GM19043 (cell line): ENCODE results near the gene ZNF438.
"Not testable (repeated sequence)": the region's sequence is repeated elsewhere in the genome, so short reads cannot be mapped to it uniquely, and the experiment has no call there.

Experiments used
- ATAC-seq: cut with Tn5 transposase; IDR thresholded peaks from one replicate; pipeline ENCODE4 v1.9.1; 2021; ENCODE audit warnings: low read depth; ENCODE audit not compliant: unreplicated experiment

Gene ZNF438

DNA sequence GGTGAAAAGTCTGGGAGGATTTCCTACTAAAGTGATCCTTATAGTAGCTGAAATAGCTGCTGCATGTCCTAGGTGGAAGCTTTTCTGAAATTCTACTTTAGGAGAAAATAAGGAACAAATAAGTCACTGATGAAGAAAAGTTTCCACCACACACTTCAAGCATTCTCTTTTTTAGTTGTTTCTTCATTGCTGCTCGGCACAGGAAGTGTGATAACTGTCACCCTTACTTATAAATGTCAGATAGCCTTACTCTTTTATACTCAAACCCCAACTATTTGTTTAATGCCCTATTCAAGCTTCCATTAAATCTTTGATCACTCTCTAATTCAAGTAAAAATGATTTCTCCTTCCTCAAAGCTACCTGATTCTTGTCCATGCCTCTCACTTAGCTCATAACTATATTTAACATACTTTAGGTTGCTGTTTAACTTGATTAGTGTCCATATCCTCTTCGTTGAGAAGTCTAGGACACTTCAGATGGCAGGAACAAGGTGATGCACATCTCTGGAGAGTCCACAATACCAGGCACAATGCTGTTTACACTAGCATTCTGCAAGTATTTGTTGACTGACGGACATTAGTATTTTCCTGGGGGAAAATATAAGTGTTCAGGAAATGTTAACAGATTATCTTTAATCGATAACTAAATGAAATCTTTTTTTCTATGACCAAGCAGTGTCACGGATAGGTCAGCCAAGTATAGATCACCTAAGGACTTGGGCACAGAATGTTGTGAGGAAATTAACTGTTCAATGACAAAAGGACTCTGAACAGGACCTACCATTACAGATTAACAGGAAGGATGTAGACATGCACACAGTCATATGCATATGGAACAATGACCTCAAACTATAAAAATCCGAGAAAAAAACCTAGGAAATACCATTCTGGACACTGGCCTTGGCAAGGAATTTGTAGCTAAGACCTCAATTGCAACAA, 67.4 kb downstream of the ZNF438 start:
- no peak for ATAC-seq

DNA sequence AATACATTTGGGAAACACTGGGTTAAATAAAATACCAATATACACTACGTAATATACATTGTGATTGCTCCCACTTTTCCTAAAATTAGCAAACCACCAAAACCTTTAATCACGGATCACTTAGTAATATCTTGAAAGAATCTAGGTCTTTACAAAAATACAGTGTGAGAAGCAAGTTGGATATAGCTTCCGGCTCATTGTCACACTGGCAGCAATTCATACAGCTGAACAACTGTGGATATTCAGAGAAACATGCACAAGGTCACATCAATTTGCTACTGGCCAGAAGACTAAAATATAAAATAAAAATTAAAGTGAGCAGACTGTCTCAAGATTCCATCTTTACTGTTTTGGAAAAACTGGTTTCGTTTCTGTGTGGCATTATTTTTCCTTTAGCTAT, 69.1 kb downstream of the ZNF438 start:
- ATAC-seq, result no peak

DNA sequence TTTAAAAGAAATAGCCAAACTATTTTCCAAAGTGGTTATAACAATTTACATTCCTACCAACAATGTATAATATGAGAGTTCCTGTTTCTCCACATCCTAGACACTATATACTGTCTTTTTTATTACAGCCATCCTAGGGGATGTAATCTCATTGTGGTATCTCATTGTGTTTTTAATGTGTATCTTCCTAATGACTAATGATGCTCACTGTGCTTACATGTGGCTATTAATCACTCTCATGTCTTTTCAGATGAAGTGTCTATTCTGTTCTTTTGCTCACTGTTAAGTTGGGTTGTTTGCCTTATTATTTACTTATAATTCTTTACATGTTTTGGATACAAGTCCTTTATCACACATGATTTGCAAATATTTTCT, 71.8 kb downstream of the ZNF438 start:
- no peak for ATAC-seq

DNA sequence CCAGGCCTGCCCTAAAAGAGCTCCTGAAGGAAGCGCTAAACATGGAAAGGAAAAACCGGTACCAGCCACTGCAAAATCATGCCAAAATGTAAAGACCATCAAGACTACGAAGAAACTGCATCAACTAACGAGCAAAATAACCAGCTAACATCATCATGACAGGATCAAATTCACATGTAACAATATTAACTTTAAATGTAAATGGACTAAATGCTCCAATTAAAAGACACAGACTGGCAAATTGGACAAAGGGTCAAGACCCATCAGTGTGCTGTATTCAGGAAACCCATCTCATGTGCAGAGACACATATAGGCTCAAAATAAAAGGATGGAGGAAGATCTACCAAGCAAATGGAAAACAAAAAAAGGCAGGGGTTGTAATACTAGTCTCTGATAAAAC, 82.4 kb downstream of the ZNF438 start:
- not testable (repeated sequence) for ATAC-seq

DNA sequence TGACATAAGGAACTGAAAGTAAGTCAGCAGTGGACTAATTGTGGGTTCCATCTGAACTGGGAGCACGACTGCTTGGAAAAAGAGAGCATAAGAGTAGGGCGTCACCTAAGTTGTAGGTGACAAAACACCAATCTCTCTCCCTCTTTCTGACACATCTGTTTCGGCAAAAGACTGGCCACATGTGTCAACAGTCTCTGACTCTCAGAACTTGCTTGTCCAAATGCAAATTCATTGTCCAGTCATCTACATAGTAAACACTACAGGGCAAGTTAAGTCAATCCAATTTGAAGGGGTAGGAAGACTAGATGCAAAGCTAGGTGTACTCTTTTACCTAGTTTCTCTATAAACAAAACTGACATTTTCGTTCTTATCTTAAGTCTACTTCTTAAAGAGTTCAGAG, 87.7 kb downstream of the ZNF438 start:
- no peak for ATAC-seq

DNA sequence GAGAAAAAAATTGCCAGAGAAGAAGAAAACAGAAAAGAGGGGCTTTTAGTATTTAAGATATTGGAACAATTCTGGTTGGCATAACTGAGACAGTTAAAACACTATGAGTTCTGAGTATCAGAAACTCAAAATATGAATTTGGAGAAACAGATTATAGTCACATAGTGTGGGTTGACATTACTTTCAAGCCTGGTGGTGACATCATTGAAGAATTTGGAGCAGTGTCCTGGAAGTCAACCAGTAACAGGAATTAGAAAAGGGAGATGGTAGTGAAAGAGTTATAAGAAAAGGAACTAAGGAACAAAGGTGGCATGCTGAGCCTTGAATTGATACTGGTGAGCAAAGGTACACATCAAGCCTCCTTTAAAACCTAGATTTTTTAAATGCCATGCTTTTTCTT, 88.2 kb downstream of the ZNF438 start:
- ATAC-seq, result no peak

DNA sequence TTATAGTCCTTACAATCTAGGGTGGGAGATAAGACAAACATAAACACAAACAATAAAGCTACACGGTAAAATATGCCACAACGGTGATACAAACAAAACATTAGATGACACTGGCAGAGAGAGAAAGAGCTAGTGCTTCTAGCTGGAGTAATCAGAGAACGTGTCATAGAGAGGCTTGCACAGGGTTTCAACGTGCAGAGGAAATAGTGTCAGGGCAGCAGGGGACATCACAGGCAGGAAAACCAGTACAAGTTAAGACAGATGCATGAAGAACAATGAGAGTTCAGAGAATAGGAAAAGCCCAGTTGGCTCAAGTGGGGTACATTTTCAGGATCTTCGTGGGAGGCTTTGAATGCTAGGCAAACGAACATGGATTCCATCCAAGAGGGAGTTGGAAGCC, 91.4 kb downstream of the ZNF438 start:
- ATAC-seq, result no peak

DNA sequence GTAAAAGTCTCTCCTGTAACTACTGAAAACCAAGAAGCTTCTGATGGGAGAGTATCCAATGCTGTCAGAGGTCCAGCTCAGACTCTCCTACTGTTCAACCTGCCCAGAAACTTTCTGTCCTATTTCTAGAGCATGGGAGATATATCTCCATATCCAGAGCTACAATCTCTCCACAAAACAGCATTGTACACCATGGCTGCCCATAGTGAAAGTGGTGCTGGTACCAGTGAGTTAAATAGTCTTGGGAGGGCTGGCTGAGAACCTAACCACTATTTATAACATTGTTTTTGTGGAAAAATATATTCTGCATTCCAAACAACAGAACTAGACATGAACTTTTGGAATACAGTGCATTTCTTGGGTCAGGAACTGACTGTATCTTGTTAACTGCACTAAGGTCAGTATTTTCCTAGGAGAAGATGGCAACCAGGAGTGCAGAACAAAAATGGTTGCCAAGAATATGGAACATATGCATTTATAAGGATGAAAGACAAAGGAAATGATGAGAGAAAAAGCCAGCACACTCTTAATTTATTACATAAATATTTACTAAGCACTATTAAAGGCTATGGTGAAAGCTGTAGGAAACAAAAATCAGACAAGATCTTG, 91.9 kb downstream of the ZNF438 start:
- ATAC-seq, result no peak

DNA sequence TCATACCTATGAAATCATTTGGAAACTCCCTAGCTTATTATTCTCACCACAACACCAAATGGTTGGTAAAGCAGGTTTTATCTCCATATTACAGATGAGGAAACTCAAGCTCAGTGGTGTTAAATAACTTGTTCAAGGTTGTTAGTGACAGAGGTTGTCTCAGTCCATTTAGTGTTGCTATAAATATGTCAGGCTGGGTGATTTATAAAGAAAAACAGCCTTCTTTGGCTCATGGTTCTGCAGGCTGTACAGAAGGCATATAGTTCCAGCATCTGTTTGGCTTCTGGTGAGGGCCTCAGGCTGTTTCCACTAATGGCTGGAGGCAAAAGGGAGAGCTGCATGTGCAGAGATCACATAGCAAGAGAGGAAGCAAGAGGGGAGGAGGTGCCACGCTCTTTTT, 96.6 kb downstream of the ZNF438 start:
- ATAC-seq, result no peak

DNA sequence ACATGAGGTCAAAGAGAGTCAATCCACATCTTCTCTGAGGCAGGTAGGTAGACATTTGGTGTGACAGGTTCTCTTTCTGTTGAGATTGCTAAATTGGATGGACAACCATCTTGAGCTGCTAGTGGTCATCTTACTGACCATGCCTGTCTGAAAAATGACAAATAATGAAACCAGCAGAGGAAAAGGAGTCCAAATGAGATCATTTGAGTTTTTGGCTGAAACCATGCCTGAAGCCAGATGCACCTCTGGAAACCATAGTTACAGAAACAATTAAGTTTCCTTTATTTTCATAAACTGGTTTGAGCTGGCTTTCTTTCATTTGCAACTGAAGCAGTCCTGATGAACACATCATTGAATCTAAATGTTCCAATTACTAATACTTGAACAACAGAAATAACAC, 100.6 kb downstream of the ZNF438 start:
- no peak for ATAC-seq

DNA sequence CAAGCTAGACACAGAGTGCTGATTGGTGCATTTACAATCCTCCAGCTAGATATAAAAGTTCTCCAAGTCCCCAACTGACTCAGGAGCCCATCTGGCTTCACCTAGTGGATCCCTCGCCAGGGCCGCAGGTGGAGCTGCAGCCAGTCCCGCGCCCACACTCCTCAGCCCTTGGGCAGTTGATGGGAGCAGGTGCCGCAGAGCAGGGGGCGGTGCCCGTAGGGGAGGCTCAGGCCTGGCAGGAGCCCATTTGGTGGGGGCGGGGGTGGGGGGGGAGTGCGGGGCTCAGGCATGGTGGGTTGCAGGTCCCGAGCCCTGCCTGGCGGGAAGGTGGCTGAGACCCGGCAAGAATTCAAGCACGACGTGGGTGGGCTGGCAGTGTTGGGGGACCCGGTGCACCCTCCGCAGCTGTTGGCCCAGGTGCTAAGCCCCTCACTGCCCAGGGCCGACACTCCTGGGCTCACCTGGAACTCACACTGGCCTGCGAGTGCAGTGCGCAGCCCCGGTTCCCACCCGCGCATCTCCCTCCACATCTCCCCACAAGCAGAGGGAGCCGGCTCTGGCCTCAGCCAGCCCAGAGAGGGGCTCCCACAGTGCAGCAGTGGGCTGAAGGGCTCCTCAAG, 101.7 kb downstream of the ZNF438 start:
- ATAC-seq, result no peak

DNA sequence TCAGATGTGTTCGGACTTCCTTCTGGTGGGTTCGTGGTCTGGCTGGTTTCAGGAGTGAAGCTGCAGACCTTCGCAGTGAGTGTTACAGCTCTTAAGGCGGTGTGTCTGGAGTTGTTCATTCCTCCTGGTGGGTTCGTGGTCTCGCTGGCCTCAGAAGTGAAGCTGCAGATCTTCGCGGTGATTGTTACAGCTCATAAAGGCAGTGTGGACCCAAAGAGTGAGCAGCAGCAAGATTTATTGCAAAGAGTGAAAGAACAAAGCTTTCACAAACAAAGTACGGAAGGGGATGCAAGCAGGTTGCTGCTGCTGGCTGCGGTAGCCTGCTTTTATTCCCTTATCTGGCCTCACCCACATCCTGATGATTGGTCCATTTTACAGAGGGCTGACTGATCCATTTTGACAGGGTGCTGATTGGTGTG, 102.3 kb downstream of the ZNF438 start:
- not testable (repeated sequence) for ATAC-seq

DNA sequence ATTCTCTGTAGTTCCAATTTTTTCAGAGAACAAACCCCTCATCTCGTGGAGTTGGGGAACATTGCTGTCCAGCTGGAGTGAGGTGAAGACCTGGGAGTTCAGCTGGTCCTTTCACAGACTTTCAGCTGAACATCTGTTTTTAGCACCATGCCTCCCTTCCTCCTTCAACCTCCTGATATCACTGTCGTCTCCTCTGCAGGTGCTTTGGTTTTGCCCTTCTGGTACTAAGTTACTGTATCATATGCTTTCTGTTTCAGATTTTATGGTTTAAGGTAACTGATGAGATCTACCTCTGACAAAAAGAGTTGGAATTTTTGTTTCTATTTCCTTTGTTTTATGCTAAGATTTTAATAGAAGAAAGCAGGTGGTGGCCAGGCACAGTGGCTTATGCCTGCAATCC, 102.9 kb downstream of the ZNF438 start:
- ATAC-seq, result no peak

DNA sequence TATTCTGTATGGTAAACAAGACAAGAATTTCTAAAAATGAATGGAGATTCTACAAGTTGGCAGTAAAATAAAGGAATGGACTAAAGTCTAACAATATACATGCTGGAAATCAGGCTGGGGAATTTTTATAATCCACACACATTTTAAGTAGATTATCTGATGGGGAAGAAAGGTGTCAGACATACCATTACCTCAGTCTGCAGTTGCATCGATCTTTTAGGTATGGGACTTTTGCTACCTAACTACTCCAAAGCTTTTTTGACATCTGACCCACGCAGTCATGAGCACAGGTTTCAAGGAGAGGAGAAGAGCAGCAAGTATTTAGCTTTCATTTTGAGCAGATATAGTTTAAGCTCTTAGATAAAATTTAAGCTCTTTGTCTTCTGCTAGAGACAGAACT, 113.0 kb downstream of the ZNF438 start:
- ATAC-seq, result no peak

DNA sequence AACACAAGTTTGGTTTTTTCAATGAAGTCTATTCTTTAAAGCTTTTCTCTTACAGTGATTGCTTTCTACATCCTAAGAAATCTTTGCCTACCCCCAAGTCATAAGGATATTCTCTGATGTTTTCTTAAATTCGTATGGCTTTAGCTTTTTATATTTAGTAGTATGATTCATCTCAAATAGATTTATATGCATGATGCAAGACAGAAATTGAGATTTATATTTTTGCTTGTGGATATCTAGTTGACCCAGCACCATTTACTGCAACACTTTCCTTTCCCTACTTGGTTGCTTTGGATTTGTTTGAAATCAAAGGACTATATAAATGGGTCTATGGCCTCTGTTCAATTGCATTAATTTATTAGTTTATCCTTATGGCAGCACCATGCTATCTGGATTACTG, 113.9 kb downstream of the ZNF438 start:
- ATAC-seq, result no peak

DNA sequence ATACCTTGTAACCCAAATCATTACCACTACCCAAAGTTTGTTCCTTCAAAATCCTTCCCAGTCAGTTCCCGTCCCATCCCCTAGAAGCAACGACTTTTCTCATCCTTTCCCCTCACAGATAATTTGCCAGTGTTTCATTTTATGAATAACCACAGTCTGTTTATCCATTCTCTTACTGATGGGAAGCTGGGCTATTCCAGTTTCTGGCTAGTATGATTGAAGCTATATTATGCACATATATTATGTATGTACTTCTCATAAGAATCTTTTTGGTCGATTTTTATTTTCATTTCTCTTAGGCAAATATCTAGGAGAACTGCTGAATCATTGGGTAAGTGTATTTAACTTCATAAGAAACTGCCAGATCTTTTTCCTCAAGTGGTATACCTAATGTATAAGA, 114.6 kb downstream of the ZNF438 start:
- ATAC-seq, result no peak

DNA sequence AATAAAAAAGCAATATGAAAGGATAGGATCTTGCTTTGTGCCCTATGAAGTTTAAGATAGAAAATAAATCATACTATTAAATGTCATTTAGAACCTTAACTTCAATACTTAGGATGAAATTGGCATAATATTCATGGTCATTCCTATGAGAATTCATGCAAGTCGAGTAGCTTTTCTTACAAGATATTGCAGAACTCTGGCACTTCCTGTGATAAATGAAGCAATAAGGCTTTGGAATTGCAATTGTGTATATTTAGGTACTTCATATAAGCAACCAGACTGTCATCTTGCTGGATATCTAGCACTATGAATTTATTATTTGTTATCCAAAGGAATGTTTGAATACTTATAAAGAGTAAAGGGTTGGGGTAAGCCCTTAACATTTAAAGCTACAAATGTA, 116.5 kb downstream of the ZNF438 start:
- ATAC-seq, result no peak

DNA sequence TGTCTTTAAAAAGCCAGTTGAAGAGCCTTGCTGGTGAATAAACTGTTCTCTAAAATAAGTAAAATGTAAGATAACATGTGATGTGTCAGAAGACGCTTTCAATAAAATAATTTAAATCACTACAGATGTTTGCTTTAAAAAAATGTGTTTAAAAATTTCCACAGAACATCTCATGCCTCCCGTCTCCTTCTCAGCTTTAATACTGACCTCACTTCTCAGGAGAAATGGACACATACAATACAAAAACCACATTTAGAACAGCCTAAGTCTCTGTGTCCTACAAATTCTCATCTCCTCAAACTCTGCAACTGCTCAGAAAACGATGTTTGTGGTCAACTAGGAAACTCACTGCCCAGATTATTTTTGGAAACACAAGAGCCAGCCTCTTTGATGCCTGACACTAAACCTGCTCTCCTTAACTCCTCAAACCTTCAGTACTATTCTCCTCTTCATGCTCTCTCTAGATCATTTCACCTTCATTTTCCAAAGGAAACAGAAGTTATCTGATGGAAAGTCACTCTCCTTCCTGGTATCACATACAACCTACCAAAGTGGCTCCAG, 120.3 kb downstream of the ZNF438 start:
- ATAC-seq, result no peak

DNA sequence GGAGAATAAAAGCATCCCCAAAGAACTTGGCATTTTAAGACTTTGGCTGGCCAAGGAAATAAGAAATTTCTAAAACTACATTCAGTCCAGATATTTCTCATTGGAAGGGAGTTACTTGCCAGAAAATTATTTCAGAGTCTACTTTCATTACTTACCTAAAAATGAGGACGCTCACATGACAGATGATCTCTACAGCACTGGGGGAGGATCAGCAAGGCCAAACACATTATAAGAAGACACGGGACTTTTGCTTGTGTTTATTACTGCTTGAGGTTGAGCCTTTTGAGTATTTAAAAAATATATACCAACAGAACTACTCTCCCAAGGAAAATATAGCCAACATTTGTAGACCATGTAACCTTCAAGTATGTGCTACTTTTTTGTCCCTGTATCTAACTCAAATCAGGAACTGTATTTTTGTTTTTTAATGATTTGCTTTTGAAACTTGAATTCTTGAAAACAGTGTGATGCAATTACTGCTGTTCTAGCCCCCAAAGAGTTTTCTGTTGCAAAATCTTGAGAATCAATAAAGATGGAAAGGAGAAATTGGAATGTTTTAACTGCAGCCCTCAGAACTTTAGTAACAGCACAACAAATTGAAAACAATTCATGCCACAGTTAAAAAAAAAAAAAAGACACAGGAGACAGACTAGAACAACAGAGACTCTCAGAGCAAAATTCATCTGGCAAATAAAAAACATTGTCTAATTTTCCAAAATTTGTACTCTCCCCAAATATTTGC, 128.1 kb downstream of the ZNF438 start:
- ATAC-seq, result no peak

DNA sequence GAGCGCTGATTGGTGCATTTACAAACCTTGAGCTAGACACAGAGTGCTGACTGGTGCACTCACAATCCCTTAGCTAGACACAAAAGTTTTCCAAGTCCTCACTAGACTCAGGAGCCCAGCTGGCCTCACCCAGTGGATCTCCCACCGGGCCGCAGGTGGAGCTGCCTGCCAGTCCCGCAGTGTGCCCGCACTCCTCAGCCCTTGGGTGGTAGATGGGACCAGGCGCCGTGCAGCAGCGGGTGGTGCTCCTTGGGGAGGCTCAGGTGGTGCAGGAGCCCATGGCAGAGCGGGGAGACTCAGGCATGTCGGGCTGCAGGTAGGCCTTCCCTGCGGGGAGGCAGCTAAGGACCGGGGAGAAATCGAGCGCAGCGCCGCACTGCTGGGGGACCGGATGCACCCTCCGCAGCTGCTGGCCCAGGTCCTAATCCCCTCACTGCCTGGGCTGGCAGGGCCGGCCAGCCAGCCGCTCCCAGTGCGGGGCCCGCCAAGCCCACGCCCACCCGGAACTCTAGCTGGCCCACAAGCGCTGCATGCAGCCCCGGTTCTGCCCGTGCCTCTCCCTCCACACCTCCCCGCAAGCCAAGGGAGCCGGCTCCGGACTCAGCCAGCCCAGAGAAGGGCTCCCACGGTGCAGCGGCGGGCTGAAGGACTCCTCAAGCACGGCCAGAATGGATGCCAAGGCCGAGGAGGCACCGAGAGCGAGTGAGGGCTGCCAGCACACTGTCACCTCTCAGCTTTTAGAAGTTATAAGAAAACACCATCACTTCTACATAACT, 128.9 kb downstream of the ZNF438 start:
- no peak for ATAC-seq
